DMS79 treated with DMSO at 0.1 percent for 48 hours (cell line): ENCODE measurements around the gene GNAZ.
"Not testable (repeated sequence)": the region's sequence is repeated elsewhere in the genome, so short reads cannot be mapped to it uniquely, and the experiment has no call there.

ENCODE experiments used
- DNase-seq: peaks from one replicate; lab custom pipeline; 2025; lab: John Stamatoyannopoulos, UW

GNAZ gene

DNA sequence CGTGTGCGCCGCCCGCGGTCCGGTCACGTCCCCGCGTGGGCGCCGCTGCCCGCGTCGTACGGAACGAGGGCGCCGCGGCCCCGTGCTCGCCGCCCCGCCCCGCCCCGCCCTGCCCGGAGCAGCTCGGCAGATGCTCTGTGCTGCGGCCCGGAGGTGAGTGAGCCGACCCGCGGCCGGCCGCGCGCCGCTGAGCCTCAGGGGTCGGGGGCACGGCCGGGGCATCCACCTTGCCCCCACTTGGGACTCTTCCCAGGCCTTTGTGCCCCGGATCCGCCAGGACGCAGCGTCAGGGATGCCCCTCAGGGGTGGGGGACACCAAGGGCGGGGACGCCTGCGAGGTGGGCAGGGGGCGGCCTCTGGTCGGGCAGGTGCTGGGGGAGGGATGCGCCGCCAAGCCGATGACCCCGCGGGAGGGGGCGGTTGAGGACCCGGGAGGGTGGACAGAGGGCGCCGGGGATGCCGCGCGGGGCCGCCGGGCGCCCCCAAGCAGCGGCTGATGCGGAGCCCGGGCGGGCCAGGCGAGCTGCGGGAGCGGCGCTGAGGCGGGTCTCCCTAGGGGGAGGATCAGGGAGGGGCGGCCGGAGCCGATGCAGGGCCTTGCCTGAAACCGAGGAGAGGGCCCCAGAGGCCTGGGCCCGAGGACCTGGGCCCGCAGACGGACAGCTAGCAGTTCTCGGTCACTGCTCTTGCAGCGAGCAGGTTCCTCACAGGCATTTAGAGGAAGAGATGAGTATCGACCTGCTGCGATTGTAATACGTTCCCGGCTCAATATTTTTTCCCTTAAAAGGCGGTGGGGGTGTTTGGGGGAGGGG lies at the start of gene GNAZ:
Gene GNAZ, plus strand, starts transcription at position 102 of the 812 bp plus-strand sequence. CDS start 25,177 bp downstream, outside the sequence.
- no peak for DNase-seq

- DNase-seq, result no peak
These were observed 49.5 kb upstream of the GNAZ start for GRCh38 chr22:23020659-23021293.

DNA sequence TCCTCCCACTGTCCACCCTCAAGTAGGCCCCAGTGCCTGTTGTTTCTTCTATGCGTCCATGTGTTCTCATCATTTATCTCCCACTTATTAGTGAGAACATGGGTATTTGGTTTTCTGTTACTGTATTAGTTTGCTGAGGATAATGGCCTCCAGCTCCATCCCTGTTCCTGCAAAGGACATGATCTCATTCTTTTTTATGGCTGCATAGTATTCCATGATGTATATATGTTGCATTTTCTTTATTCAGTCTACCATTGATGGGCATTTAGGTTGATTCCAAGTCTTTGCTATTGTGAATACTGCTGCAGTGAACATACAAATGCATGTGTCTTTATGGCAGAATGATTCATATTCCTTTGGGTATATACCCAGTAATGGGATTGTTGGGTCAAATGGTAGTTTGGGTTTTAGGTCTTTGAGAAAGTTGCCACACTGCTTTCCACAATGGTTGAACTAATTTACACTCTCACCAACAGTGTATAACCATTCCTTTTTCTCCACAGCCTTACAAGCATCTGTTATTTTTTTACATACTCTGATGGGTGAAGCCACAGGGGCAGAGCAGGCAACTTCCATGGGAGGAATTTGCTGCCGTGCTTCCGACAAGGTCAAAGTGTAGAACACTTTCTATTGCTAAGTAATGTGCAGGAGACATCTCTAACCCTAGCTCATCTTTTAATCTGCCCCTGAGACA lies 48.5 kb upstream of the GNAZ start:
- not testable (repeated sequence) for DNase-seq

DNA sequence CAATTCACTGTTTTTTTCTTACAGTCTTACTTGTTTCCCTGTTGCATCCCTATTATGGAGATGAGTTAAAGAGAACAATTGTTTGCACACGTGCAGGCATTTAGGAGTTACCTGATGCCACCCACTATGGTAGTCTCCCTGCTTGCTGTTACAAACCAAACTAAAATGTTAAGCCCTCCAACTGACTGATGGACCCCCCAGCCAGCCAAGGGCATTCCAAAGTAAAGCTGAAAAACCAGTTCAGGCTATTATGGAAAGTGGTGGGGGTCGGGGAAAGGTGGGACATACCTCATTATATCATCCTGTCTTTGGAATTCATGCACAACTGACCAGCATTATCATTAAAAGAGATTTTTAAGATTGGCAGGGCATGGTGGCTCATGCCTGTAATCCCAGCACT lies 47.0 kb upstream of the GNAZ start:
- no peak for DNase-seq

GRCh38 chr22:23026777-23027176 lies 43.5 kb upstream of the GNAZ start:
- DNase-seq, result no peak

DNA sequence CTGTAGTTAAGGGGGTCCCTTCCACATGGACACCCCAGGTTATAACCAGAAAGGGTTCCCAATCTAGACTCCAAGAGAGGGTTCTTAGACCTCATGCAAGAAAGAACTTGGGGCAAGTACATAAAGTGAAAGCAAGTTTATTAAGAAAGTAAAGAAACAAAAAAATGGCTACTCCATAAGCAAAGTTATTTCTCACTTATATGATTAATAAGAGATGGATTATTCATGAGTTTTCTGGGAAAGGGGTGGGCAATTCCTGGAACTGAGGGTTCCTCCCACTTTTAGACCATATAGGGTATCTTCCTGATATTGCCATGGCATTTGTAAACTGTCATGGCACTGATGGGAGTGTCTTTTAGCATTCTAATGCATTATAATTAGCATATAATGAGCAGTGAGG lies 42.5 kb upstream of the GNAZ start:
- not testable (repeated sequence) for DNase-seq

- DNase-seq, result no peak
These were observed 40.6 kb upstream of the GNAZ start for GRCh38 chr22:23029521-23030228.

DNA sequence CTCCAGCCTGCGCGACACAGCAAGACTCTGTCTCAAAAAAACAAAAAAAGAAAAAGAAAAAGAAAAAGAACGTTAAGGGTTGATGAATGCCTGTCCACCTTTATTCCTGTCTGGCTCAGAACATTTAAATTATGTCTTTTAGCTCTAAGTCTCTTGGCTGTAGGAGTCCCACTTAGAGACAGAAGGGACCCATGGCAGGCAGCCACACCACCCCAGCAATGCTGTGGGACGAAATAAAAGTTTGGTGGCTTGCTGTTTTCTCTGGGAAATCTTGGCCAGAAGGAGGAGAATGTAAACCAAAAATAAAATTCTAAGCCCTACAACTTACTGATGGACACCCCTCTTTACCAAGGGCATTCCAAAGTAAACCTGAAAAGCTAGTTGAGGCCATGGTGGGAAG lies 38.9 kb upstream of the GNAZ start:
- no peak for DNase-seq

GRCh38 chr22:23031786-23032185 lies 38.5 kb upstream of the GNAZ start:
- no peak for DNase-seq

GRCh38 chr22:23032658-23033057 lies 37.7 kb upstream of the GNAZ start:
- DNase-seq, result no peak

DNA sequence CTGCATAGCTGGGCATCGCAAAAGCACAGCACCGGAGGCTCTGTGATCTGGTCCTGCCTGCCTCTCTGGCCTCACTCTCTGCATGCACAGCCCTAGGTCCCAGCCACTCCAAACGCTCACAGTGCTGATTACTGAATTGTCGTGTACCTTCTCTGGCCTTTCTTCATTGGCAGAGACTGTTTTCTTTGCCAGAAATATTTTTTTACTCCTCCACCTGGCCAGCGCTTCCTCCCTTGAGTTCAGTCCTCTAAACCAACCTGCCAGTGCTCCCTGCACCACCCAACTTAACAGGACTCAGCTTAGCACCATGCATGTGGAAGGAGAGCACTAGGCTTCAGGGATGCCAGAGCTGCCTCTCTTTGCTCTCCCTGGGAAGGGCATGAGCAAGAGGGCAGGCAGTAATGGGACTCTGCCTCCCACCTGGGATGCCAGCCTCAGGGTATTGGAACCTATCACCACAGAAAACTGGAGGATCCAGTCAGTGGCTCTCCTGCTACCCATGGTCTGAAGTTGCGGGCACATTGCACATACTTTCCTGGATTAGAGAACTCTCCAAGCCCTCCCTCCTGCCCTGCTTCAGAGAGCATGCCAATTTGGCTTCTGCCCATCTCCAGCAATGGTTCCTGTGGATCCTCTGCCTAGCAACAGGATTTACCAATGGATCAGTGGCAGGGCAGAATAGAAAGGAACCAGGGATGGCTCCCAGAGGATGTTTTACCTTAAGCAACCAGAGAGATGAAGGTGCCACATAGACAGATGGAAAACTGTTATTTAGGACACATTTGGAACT lies 37.0 kb upstream of the GNAZ start:
- no peak for DNase-seq

- no peak for DNase-seq
These were observed 35.4 kb upstream of the GNAZ start for GRCh38 chr22:23034621-23035556.

GRCh38 chr22:23035557-23036277 lies 34.6 kb upstream of the GNAZ start:
- DNase-seq, result no peak

DNA sequence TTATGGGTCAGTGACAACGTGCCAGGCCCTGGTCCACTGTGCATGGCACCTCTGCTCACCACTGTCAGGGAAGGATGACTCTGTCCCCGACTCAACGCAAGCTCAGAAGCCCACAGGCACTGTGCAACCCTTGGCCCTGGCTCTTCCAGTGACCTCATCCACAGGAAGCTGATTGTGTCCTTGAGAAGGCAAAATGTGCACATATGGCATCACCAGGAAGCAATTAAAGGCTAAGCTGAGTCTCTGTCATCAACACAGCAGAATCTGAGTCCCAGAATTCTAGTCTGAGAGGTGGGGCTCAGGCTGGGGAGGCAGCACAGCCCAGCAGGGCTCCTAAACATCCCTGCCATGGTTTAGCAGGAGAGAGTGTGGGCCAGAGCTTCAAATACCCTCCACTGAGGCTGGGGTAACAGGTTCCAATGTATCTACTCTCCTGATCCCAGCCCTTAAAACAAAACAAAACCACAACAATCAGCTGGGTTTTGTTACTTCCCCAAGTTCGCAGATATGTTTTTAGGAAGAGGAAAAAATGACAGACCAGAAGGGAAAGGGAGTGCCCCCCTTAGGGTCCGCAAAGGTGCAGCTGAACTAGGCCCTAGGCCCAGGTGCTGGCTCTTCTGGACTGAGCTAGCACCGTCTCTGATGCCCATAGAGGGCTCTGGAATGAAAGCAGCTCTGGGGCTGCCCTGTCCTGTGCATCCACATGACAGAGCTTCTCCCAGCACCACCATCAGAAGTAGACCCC lies 33.5 kb upstream of the GNAZ start:
- DNase-seq, result no peak

DNA sequence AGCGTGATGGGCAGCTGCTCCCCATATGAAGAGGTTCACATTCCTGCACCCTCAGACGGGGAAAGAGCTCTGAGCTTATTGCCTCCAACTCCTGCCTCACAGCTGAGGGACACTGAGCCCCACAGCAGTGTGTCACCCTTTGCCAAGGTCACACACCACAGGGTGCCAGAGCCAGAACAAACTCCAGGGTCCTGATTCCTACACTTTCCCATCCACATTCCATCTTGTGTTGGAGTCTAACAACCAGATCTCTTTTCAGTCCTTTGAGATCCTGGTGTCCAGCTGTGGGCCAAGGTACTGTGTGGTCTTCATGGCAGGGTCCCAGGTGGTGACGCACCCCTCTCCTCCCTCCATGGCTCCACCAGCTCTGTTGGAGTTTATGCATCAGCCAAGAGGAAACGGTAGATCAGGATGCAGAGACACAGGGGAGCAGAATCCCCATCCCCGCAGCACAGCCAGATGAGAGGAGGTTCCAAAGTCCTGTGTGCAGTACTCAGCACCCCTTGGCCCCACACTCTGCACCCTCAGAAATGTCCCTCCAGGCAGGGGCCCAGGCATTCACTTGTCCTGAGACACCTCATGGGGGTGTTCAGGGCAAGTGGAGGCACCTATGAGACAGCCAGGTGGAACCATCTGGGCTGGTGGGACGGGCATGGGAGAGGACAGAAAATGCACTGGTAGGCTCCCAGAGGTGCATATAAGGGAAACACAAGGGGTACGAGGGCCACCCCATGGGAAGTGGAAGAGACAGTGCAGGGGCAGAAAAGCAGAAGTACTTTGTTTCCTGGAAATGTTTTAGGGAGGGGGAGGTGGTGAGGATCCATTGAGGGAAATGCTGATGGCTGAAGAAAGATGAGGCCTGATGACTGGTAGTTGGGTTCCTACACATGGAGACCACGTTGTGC lies 32.6 kb upstream of the GNAZ start:
- DNase-seq, result no peak

DNA sequence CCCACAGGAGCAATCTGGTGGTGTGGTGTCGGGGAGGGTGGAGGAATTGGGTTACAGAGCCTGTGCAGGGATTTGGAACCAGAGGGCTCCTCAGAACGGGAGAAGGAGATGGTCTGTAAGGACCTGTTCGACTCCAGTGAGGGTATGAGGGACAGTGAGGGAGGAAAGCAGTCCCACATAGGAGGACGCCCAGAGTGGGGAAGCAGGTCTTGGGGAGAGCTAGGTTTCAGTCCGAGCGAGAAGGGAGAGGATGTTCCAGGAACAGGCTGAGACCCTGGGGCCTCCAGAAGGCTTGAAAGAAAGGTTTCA lies 32.0 kb upstream of the GNAZ start:
- DNase-seq, result no peak

DNA sequence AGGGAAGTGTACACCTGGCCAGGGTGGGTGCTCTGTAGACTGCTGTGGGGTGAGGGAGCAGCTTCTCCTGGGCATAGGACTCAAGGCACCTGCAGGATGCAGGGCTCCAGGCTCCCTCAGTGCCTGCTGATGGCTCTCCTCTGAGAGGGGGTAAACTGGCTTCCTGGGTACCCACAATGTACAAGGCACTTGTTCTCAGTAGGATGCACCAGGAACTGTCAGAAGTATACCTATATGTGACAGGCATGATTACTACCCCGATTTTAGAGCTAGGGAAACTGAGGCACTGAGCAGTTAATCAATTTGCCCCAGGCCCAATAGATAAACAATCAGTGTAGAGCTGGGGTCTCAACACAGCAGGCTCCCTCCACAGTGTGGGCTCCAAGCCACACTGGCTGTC lies 31.4 kb upstream of the GNAZ start:
- no peak for DNase-seq

DNA sequence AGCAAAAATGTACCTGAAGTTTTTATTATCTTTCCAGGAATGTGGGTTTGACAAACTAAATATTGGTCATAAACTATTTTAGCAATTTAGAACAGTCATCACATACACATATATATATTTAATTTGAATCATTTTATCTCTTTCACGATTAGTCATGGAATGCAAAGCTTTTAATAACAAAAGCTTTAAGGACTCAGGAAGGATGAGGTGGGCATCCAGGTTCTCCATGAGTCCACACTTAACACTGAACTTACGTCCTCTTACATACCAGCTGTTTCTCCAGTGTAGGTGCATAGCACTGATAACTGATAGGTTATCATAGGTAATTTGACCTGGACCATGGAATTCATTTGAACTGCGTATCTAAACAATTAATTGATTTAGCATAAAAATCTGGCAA lies 28.1 kb upstream of the GNAZ start:
- no peak for DNase-seq
